KMS-11 (cell line): ENCODE measurements around the gene SIRT2.

Experiments
- H2AFZ ChIP-seq: fragments of 200-600 bp; sonication (generic); 2 replicates; pipeline ENCODE4 v1.6.1; 2016; ENCODE audit warnings: antibody characterized with exemption, mixed run types, low read depth
- H3K27ac ChIP-seq: fragments of 200-600 bp; sonication (generic); 2 replicates; pipeline ENCODE4 v1.6.1; 2016; ENCODE audit warnings: mild to moderate bottlenecking, mixed run types
- H3K27me3 ChIP-seq: fragments of 200-600 bp; sonication (generic); 2 replicates; pipeline ENCODE4 v1.6.1; 2017; ENCODE audit warnings: mild to moderate bottlenecking, low read depth, mixed run types, moderate library complexity; ENCODE audit not compliant: insufficient read depth
- H3K36me3 ChIP-seq: fragments of 200-600 bp; sonication (generic); 2 replicates; pipeline ENCODE4 v1.6.1; 2017; ENCODE audit warnings: mild to moderate bottlenecking, mixed run types; ENCODE audit not compliant: insufficient read depth
- H3K4me1 ChIP-seq: fragments of 200-600 bp; sonication (generic); 2 replicates; pipeline ENCODE4 v1.6.1; 2016; ENCODE audit warnings: mild to moderate bottlenecking, low read depth, mixed run types; ENCODE audit not compliant: poor library complexity, severe bottlenecking
- H3K4me2 ChIP-seq: fragments of 200-600 bp; sonication (generic); 2 replicates; pipeline ENCODE4 v1.7.0; 2016; ENCODE audit warnings: mild to moderate bottlenecking, mixed run types
- H3K4me3 ChIP-seq: fragments of 200-600 bp; sonication (generic); IDR thresholded peaks from 2 replicates; pipeline ENCODE4 v1.6.1; 2017; ENCODE audit warnings: low read depth, low read length, mixed read lengths; ENCODE audit not compliant: insufficient read depth
- H3K79me2 ChIP-seq: fragments of 200-600 bp; sonication (generic); 2 replicates; pipeline ENCODE4 v1.6.1; 2016; ENCODE audit warnings: low read depth, mixed run types; ENCODE audit not compliant: insufficient read depth
- H3K9ac ChIP-seq: fragments of 200-600 bp; sonication (generic); 2 replicates; pipeline ENCODE4 v1.6.1; 2016; ENCODE audit warnings: mild to moderate bottlenecking, mixed run types
- H4K20me1 ChIP-seq: fragments of 200-600 bp; sonication (generic); 2 replicates; pipeline ENCODE4 v1.6.1; 2016; ENCODE audit warnings: mild to moderate bottlenecking, mixed run types; ENCODE audit not compliant: insufficient read depth
- CTCF ChIP-seq: fragments of 200-600 bp; sonication (generic); conservative IDR thresholded peaks from 2 replicates; pipeline ENCODE4 v1.6.1; 2017; ENCODE audit warnings: low read depth, mild to moderate bottlenecking, antibody characterized with exemption, low read length, moderate library complexity, mixed read lengths

The SIRT2 gene

GRCh38 chr19:38893341-38893771 is 6.1 kb downstream of the SIRT2 start:
- Histone ChIP-seq H3K27me3 (no peaks in the 10 kb centered on the region), H4K20me1 (no peaks in the 10 kb centered on the region), H3K36me3 (no peaks in the 10 kb centered on the region), H3K27ac (no peak overlapping the region), H3K4me3 (no peak overlapping the region), H3K4me2 (no peak overlapping the region), H3K4me1 (peaks cover 6% of the 10 kb centered on the region), H3K9ac (no peak overlapping the region), H3K79me2 (no peaks in the 10 kb centered on the region), H2AFZ (no peak overlapping the region)
- TF ChIP-seq CTCF = no peak

- Histone ChIP-seq H3K9ac (no peak overlapping the region), H2AFZ (no peak overlapping the region), H3K4me3 (no peak overlapping the region), H3K27ac (no peak overlapping the region), H4K20me1 (no peaks in the 10 kb centered on the region), H3K79me2 (no peaks in the 10 kb centered on the region), H3K4me1 (peaks cover under 1% of the 10 kb centered on the region), H3K36me3 (no peaks in the 10 kb centered on the region), H3K4me2 (no peak overlapping the region), H3K27me3 (no peaks in the 10 kb centered on the region)
- TF ChIP-seq CTCF = no peak
These were observed 6.6 kb downstream of the SIRT2 start for GRCh38 chr19:38892841-38893240.

GRCh38 chr19:38891771-38892170 is 7.6 kb downstream of the SIRT2 start:
- no peak overlapping the region for H3K4me3 ChIP-seq
- no peak for TF ChIP-seq CTCF
- H4K20me1 ChIP-seq = no peaks in the 10 kb centered on the region
- no peaks in the 10 kb centered on the region for H3K36me3 ChIP-seq
- no peaks in the 10 kb centered on the region for H3K27me3 ChIP-seq
- no peaks in the 10 kb centered on the region for H3K4me1 ChIP-seq
- H3K79me2 ChIP-seq = no peaks in the 10 kb centered on the region
- no peak overlapping the region for H3K9ac ChIP-seq
- no peak overlapping the region for H3K27ac ChIP-seq
- no peak overlapping the region for H2AFZ ChIP-seq
- H3K4me2 ChIP-seq = no peak overlapping the region

- Histone ChIP-seq H3K4me3 (no peak overlapping the region), H3K36me3 (no peaks in the 10 kb centered on the region), H3K27ac (no peak overlapping the region), H3K4me2 (no peak overlapping the region), H2AFZ (no peak overlapping the region), H3K79me2 (no peaks in the 10 kb centered on the region), H3K4me1 (no peaks in the 10 kb centered on the region), H3K9ac (no peak overlapping the region), H3K27me3 (no peaks in the 10 kb centered on the region), H4K20me1 (no peaks in the 10 kb centered on the region)
- no peak for TF ChIP-seq CTCF
These were observed 8.7 kb downstream of the SIRT2 start for GRCh38 chr19:38890686-38891085.
